Endothelial cell of hepatic sinusoid (primary cell): ENCODE results near the gene CSNK2B.
"Not testable (repeated sequence)": the region's sequence is repeated elsewhere in the genome, so short reads cannot be mapped to it uniquely, and the experiment has no call there.

Experiments used
- in situ Hi-C: cut with HindIII; loops from 2 replicates; pipeline ENCODE4 v1.10.0; 2017; ENCODE audit warnings: low sequenced_read_pairs

Gene CSNK2B

DNA sequence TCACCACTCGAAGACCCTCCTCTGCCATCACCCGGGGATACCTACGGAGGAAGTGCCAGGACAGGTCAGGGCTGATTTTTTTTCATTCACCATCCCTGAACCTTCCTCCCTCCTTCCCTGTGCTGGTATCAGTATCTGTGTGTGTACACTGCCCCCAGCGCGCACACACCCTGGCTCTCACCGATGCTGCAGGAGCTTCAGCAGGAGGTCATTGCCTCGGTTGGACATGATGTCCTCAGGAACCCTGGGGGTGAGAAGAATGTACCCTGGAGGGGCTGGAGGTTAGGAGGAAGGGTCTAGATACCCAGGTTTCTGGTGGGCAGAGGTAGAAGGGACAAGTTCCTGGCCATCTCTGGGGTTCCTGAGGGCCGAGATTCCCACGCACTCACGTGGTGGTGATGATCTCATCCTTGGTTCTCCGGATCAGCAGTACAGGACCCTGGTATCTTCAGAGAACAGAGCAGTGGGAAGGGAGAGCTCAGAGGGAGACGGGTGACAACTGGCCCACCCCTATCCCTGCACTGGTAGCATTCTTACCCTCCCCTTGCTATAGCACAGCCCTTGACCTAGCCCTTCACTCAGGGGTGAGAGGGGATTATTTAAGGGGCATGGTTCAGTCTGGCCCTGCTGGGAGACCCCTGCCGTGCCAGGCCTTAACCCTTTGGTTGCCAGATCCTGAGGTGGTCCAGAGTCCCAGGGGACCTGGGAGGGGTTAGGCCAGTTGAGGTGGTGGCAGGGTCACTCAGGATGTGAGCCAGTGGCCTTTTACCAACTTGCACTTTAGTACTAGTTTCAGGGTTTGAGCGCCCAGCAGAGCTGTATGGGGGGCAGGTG lies 22.2 kb downstream of the CSNK2B start:
- in situ Hi-C loops: no loop called here

GRCh38 chr6:31689249-31690110 lies 23.6 kb downstream of the CSNK2B start:
- in situ Hi-C loops: loop anchor here (5.0 kb wide), 1 partner anchor 43 kb away; no protein-coding TSS in a partner anchor

DNA sequence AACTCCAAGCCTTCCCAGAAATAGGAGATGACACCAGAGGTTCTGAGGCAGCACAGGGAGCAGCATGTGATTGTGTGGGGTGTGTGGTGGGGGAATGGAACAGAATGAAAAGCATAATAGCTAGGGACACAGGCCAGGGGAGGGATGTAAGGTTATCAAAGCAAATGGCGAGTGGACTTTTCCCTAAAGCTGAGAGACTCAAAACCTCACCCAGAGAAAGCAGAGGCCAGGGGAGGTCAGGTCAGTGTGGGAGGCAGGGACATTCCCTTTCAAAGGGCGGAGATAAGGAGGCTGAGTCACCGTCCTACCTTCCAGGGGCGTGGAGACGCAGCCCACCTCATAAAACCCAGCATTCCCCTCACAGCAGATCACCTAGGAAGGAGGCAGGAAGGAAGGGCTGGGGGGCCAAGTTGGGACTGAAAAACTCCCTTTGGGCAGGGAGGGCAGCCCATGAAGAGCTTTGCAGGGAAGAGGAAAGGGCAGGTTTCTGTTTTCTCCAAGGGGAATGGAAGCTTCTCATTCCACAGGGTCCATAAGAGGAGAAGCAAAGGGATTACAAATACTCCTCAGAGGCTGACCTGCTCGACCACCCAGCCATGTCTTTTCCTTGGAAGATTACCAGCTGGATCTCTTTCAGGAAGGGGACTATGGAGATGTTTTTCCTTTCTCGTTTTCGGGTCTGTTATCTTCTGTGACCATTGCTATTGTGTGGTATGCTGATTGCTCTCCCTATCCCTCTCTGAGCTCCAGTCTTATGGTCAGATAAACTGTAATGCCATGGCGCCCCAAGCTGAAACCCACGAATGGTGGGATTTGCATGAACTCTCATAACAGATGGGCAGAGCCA lies 24.6 kb downstream of the CSNK2B start:
- in situ Hi-C loops: loop anchor here (5.0 kb wide), 1 partner anchor 42 kb away; no protein-coding TSS in a partner anchor

DNA sequence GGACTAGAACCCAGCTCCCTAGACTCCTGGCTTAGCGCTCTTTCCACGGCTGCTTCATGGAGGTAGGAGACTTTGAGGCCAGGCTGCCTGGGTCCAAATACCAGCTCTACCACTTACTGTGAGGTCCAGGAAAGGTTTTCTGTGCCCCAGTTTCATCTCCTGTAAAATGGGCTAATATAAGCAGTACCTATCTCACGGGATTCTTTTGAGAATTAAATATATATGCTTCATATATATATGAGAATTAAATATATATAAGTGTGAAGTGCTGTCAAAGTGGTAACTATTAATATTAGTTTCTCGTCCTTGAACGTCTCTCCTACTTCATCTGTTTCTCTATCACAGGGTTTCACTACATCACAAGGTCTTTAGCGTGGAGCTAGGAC lies 25.2 kb downstream of the CSNK2B start:
- in situ Hi-C loops: loop anchor here (5.0 kb wide), 1 partner anchor 41 kb away; no protein-coding TSS in a partner anchor

DNA sequence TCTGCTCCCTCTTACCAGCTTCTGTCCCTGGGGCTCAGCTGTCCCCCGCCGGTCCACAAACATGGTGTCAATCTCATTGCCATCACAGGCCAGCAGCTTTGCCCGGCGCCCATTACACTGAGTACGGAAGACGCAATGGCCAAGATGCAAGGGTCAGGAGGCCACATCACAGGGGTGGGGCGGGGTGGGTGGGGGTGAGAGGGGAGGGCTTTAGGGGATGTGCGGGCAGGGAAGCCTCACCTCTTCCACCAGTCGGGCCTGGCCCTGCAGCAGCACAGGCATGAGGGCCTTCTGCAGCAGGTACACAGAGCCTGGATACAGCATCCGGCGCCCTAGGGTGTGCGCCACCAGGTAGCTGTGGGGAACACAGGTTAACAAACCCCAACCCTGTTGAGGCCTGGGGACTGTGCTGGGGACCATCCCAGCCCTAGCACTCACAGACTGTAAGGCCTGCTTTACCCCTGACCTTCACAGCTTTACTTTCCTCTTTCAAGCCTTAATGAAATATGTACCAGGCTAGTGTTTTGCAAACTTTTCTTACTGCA lies 25.8 kb downstream of the CSNK2B start:
- in situ Hi-C loops: loop anchor here (5.0 kb wide), 1 partner anchor 41 kb away; no protein-coding TSS in a partner anchor

- in situ Hi-C loops: loop anchor here (5.0 kb wide), 1 partner anchor 40 kb away; no protein-coding TSS in a partner anchor
Observed at GRCh38 chr6:31692353-31692752, 26.5 kb downstream of the CSNK2B start.

DNA sequence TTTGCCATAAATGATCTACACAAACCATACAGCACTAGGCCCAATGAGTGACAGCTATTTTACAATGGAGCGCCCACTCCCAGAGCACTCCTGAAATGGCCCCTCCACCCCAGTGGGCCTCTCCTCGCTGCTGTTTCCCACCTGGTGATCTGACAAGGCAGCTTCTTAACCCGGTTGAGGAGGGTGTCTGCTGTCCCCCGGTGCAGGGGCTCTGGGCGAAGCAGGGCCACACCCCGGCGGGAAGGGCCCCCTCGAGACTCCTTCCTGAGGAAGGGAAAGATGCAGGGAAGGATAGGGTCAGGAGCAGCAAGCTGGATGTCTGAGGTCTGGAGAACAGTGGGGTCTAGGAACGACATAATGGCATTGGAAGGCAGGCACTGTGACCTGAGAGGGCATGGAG lies 27.0 kb downstream of the CSNK2B start:
- in situ Hi-C loops: loop anchor here (5.0 kb wide), 1 partner anchor 39 kb away; no protein-coding TSS in a partner anchor

GRCh38 chr6:31693535-31693934 lies 27.7 kb downstream of the CSNK2B start:
- in situ Hi-C loops: loop anchor here (5.0 kb wide), 1 partner anchor 39 kb away; no protein-coding TSS in a partner anchor

GRCh38 chr6:31697555-31697954 lies 31.7 kb downstream of the CSNK2B start:
- in situ Hi-C loops: no loop called here

GRCh38 chr6:31700740-31701401 lies 35.0 kb downstream of the CSNK2B start:
- in situ Hi-C loops: no loop called here

- in situ Hi-C loops: no loop called here
Observed at GRCh38 chr6:31701666-31702404, 36.0 kb downstream of the CSNK2B start.

DNA sequence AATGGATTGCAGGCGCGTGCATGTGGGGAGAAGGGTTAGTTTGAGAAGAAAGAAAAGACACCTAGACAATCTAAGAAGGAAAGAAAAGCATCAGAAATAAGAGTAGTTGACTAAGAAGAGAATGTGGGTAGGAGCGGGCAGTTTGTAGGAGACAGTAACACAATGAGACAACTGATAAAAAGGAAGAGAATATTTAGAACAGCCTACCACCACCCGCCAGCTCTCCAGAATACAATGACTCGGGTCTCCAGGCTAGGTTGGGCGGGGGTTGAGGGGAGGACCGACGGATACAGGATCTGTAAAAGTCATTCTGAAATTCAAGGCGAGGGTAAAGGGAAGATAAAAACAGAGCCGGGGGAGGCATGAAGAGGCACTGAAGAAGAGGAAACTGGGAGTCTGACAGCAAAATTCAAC lies 36.5 kb downstream of the CSNK2B start:
- in situ Hi-C loops: no loop called here

GRCh38 chr6:31702819-31703716 lies 37.2 kb downstream of the CSNK2B start, which contains the start of gene ABHD16A:
Gene ABHD16A, minus strand, starts transcription at chr6:31703324. Its CDS starts 43 bp downstream, at chr6:31703281.
- in situ Hi-C loops: no loop called here

GRCh38 chr6:31705931-31706330 lies 40.1 kb downstream of the CSNK2B start:
- in situ Hi-C loops: no loop called here

GRCh38 chr6:31706599-31706998 lies 40.7 kb downstream of the CSNK2B start, which contains the start of gene LY6G6F:
Gene LY6G6F, plus strand, starts transcription at chr6:31706866. Its CDS starts 41 bp downstream, at chr6:31706907.
- in situ Hi-C loops: no loop called here

DNA sequence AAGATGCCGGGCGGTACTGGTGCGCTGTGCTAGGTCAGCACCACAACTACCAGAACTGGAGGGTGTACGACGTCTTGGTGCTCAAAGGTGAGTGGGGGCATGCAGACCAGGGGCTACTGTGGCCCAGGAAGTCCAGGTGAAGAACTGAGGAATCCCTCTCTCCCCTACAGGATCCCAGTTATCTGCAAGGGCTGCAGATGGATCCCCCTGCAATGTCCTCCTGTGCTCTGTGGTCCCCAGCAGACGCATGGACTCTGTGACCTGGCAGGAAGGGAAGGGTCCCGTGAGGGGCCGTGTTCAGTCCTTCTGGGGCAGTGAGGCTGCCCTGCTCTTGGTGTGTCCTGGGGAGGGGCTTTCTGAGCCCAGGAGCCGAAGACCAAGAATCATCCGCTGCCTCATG lies 41.8 kb downstream of the CSNK2B start:
- in situ Hi-C loops: no loop called here

GRCh38 chr6:31708224-31708623 lies 42.3 kb downstream of the CSNK2B start:
- in situ Hi-C loops: no loop called here

DNA sequence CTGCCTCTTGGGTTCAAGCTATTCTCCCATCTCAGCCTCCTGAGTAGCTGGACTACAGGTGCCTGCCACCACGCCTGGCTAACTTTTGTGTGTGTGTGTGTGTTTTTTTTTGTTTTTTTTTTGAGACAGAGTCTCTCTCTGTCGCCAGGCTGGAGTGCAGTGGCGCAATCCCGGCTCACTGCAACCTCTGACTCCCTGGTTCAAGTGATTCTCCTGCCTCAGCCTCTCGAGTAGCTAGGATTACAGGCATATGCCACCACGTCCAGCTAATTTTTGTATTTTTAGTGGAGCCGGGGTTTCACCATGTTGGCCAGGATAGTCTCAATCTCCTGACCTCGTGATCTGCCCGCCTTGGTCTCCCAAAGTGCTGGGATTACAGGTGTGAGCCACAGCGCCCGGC lies 43.3 kb downstream of the CSNK2B start:
- in situ Hi-C loops: not testable (repeated sequence)
